IMR-90 (cell line): Measurements from ENCODE around the gene COL13A1. TPM values are rescaled to one million over a fixed set of nuclear protein-coding genes. Genes with fewer than 3 reads are reported as not detected.

ENCODE experiments used
- CEBPB ChIP-seq: IDR thresholded peaks from 2 replicates; pipeline ENCODE4 v1.6.1; 2012; ENCODE audit warnings: low read depth, low read length, improper control_type of control experiment
- NFE2L2 ChIP-seq: fragments of 150-350 bp; IDR thresholded peaks from 2 replicates; pipeline ENCODE4 v1.6.1; 2016; ENCODE audit warnings: low read depth, mild to moderate bottlenecking, low read length
- POLR2A ChIP-seq: IDR thresholded peaks from 2 replicates; pipeline ENCODE4 v1.6.1; 2012; ENCODE audit warnings: mild to moderate bottlenecking, low read depth, low read length
- RCOR1 ChIP-seq: IDR thresholded peaks from 2 replicates; pipeline ENCODE4 v1.6.1; 2012; ENCODE audit warnings: mild to moderate bottlenecking, low read length, improper control_type of control experiment; ENCODE audit not compliant: insufficient replicate concordance
- polyA plus RNA-seq, 3 experiments: library from polyadenylated mRNA; depleted of rRNA; stranded (reverse); fragments of >200 nt; gene quantifications; 2 replicates each; pipeline ENCODE4 v1.2.3, GENCODE V29; 2012; ENCODE audit warnings: low replicate concordance in 1 of 3
- total RNA-seq: library from RNA; depleted of rRNA; stranded (reverse); fragments of >200 nt; gene quantifications from 2 replicates; pipeline ENCODE4 v1.2.3, GENCODE V29; 2012
- TF ChIP-seq, protein P1 (sequence below): fragments of 150-350 bp; IDR thresholded peaks from 2 replicates; pipeline ENCODE4 v1.6.1; 2016; ENCODE audit warnings: low read depth, mild to moderate bottlenecking, low read length, moderate library complexity, borderline replicate concordance

Gene COL13A1
- total and polyA plus RNA-seq, 2 of the 4 experiments (the other 2 are of a cell fraction) = 12.2 to 31.3 TPM

GRCh38 chr10:69912589-69912988 is 110.9 kb downstream of the COL13A1 start (continued):
- TF ChIP-seq, protein P1, sequence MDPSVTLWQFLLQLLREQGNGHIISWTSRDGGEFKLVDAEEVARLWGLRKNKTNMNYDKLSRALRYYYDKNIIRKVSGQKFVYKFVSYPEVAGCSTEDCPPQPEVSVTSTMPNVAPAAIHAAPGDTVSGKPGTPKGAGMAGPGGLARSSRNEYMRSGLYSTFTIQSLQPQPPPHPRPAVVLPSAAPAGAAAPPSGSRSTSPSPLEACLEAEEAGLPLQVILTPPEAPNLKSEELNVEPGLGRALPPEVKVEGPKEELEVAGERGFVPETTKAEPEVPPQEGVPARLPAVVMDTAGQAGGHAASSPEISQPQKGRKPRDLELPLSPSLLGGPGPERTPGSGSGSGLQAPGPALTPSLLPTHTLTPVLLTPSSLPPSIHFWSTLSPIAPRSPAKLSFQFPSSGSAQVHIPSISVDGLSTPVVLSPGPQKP = no peak
- TF ChIP-seq NFE2L2 (no peak), CEBPB (no peak), POLR2A (no peak), RCOR1 (no peak)
